ENCODE measurements around the gene SIGLEC9.
A peak's percentile ranks its signal among the peaks of the same experiment; 100 is the strongest.
"Not testable (repeated sequence)": the region's sequence is repeated elsewhere in the genome, so short reads cannot be mapped to it uniquely, and the experiment has no call there.

The SIGLEC9 gene

DNA sequence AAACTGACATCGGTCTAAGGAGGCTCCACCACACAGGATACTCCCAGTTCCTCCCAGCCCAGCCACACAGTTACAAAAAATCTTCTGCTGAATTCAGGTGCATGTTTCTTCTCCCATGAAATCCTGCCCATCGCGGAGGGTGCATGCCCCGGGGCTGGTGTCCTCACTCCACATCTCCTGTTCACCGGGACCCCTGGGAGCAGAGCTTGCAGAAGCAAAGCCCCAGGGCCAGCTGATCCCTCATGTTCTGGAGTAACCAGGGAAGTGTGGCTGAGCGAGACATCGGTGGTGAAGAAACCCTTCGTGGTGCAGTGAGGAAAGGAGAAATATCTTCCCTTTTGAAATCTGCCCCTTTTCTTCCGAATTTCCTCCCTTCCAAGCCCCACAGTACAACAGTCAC, 904 bp upstream of the SIGLEC9 start:
- DNase-seq = peak in 1 of 3 donors; percentile 49

DNA sequence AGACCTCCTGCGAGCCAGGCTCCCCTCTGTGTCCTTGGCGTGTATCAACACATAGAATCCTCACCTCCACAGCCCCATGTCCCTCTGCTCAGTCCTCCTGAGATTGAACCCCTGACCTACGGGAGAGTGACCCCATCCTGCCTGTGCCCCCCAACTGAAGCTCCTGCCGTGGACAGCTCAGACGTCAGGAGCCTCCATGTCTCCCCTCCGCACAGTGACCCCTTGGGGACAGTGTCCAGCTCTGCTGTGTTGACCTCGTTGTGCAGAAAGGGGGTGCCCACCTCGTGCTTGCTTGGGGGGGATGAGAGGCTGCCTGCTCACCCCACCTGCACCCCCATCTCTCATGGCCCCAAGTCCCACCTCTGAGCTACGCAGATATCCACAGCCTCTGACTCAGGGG, 490 bp upstream of the SIGLEC9 start:
- DNase-seq = no peak

DNA sequence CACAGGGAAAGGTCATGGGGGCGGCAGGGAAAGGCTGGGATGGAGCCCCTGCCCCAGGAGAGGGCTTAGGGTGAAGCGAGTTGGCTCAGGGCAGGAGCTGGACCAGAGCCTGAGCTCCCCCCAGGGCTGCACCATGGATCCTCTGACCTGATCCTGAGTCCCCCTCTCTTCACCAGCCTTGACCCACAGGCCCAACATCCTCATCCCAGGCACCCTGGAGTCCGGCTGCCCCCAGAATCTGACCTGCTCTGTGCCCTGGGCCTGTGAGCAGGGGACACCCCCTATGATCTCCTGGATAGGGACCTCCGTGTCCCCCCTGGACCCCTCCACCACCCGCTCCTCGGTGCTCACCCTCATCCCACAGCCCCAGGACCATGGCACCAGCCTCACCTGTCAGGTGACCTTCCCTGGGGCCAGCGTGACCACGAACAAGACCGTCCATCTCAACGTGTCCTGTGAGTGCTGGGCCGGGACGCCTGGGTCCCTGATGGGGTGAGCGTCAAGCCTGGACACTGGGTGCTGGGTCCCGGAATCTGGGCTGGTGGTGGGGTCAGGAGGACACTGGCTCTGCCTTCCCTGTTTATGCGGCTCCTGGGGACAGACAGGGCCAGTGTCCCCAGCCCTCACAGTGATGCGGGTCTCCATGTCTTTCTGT, 842 bp downstream of the SIGLEC9 start:
- DNase-seq = no peak

DNA sequence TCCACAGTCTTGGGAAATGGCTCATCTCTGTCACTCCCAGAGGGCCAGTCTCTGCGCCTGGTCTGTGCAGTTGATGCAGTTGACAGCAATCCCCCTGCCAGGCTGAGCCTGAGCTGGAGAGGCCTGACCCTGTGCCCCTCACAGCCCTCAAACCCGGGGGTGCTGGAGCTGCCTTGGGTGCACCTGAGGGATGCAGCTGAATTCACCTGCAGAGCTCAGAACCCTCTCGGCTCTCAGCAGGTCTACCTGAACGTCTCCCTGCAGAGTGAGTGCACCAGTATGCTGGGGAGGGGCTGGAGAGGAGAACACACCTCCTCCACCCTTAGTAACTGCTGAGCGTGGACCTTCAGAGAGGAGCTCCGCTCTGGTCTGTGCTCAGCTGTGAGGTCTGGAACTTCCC, 2.3 kb downstream of the SIGLEC9 start:
- no peak for DNase-seq

DNA sequence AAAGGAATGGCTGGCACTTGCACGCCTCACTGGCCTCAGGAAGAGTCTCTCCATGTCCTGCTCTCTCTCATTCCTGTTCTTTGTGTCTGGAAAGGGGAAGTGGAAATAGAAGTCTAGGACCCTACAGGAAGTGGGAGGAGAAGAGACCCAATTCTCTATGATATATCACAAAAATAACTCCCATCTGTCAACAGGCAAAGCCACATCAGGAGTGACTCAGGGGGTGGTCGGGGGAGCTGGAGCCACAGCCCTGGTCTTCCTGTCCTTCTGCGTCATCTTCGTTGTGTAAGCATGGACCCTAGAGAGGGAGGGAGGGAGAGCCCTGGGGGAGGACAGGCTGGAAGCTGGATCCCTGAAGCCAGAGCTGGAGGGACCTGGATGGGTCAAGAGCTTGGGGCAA, 3.0 kb downstream of the SIGLEC9 start:
- peak; percentile 87 to 96 (median 89) for DNase-seq

DNA sequence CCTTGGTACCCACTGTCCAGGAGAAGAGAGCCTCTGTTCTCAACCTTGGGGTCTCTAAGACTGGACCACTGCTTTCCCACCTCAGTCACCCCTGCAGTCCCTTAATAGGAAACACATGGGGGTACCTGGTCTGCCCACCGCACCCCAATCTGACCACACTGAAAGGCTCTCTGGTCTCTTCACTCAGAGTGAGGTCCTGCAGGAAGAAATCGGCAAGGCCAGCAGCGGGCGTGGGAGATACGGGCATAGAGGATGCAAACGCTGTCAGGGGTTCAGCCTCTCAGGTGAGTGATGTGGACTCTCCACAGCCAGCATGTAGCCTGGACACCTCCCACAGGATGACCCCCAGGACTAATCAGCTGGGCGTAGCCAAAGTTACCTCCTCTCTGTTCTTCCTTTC, 3.5 kb downstream of the SIGLEC9 start:
- DNase-seq = no peak

DNA sequence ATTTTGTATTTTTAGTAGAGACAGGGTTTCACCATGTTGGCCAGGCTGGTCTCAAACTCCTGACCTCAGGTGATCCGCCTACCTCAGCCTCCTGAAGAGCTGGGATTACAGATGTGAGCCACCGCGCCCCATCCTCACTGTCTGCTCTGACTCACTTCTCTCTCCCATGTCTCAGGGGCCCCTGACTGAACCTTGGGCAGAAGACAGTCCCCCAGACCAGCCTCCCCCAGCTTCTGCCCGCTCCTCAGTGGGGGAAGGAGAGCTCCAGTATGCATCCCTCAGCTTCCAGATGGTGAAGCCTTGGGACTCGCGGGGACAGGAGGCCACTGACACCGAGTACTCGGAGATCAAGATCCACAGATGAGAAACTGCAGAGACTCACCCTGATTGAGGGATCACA, 5.0 kb downstream of the SIGLEC9 start:
- no peak for DNase-seq

DNA sequence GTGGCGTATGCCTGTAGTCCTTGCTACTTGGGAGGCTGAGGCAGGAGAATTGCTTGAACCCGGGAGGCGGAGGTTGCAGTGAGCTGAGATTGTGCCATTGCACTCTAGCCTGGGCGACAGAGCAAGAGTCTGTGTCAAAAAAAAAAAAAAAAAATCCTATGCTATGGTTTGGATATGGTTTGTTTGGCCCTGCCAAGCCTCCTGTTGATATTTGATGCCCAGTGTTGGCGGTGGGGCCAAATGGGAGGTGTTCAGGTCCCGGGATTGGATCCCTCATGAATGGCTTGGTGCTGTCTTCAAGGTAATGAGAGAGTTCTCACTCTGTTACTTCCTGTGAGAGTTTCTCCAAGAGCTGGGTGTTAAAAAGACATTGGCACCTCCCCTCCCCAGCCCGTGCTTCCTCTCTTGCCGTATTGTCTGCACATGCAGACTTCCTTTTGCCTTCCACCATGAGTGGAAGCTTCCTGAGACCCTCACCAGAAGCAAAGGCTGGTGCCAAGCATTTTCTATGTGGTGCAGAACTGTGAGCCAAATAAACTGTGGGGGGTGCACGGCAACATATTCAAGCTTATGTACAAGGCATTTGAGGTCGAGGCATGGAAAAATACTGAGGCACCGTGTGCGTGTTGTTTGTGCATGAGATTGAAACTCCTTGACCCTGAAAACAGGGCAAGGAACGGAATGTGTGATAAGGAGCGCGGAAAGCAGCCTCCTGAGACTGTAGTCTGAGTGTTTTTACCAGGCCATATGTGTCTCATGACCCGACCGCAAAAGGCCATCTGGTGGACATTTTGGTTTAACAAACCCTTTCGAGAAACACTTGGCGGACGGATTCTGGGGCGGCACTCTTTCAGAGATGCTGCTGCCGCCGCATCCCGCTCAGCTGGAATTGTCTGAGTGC, 7.3 kb downstream of the SIGLEC9 start:
- DNase-seq = peak; percentile 72 to 82 (median 76)

DNA sequence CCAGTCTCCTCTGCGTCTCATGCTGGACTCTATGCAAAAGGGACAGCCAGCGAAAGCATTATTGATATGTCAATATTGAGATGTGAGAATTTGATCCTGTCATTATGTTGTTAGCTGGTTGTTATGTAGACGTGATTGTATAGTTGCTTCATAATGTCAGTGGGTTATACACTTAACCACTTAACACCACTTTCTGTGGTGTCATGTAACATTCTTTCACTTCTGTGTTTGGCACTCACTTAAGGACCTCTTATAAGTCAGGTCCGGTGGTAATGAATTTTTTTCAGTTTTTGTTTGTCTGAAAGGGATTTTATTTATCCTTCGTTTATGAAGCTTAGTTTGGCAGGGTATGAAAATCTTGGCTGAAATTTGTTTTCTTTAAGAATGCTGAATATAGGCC, 10.3 kb downstream of the SIGLEC9 start:
- DNase-seq = peak in 1 of 3 donors; percentile 44

DNA sequence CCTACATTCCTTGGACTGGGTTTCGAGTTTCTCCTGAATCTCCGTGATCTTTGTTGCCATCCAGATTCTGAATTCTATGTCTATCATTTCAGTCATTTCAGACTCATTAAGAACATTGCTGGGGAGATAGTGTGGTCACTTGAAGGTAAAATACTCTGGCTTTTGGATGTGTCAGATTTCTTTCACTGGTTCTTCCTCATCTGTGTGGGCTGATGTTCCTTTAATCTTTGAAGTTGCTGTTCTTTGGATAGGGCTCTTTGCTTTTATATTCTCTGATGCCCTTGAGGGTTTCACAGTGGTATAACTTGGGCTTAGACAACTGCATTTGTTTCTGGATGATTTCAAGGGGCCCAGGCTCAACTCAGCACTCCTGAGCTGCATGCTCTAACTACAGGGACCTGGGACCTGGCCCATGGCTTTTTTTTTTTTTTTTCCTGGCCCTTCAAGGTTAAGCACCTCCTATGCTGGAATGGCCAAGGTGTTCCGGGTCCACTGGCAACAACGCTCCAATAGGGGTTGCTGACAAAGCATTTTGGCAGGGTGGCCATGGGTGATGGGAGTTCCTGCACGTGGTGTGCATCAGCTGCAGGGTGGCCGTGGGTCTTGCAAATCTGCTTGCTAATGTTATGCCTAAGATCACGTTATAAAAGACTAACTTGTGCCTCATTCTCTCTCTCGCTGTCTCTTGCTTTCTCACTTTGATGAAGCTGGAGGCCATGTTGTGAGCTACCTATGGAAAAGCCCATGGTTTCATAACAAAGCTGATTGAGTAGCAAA, 11.5 kb downstream of the SIGLEC9 start:
- DNase-seq = peak in 2 of 3 donors; percentile 65 to 73

DNA sequence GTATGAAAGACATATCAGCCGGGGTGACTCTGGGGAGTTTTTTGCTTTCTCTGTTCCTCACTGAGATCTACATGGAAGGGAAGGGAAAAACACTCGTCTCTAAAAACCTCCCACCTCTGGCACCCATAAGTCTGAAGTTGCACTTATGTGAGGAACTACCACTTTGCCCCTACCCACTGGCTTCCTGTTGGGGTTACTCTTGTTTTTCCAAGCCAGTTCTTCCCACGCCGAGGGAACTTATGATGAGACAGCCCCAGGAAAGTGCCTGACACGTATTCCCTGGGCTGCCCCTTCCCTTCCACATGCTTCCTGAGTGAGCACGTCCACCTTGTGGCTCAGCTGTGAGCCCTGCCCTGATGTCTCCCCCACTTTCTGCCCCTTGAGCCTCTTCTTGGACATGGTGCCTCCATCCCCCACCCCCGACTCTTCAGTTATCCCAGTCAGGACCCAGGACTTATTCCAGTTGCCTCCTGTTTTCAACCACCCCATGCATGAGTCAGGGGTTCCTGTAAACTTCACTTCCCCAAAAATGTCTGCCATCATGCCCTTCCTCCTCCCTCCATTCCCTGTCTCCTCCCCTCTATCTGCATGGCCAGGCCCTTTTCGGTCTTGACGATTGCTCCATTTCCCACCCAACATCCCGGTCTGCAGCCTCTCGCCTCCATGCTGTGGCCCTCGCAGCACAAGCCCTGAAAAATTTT, 12.3 kb downstream of the SIGLEC9 start:
- peak; percentile 95 to 99 (median 96) for DNase-seq

DNA sequence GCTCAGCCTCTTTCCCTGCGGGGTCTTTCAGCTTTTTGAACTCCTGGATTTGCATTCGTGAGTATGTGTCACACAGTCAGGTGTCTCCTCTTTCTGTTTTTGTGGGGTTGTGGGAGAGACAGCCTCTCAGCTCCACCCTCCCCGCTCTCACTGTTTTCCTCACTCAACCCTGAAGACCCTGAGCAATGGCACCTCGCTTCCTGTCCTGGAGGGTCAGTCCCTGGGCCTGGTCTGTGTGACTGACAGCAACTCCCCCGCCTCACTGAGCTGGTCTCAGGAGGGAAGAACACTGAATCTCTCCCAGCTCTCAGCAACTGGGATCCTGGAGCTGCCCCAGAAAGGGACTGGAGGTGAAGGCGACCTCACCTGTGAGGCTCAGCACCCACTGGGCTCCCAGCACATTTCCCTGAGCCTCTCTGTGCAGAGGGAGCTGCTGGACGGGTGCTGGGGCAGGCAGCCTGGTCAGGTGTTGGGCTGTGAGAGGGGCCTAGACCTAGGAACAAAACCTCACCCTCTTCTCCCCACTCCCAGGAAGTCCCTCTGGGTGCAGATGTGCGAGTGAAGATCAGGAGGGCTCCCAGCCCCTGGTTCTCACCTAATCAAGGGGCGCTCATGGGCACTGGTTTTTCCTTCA, 13.2 kb downstream of the SIGLEC9 start:
- DNase-seq = peak in 1 of 3 donors; percentile 36

DNA sequence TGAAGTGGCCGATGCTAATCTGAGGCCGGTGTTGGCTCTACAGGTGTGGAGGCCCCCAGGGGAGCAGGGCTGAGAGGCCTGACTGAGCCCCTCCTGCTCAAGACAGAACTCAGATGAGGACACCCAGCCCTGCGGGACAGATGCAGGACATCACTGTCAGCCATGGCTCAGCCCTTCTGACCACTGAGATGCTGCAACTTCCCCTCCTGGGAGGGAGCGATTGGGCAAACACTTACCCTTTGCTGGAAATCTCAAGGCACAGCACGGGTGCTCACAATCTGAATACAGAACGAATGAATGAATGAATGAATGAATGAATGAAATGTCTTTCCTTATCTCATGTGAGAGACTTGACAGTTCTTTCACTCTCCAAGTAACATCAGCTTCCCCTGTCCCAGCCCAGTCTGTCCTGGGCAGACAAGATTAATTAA, 13.9 kb downstream of the SIGLEC9 start:
- peak; percentile 90 to 92 (median 90) for DNase-seq

DNA sequence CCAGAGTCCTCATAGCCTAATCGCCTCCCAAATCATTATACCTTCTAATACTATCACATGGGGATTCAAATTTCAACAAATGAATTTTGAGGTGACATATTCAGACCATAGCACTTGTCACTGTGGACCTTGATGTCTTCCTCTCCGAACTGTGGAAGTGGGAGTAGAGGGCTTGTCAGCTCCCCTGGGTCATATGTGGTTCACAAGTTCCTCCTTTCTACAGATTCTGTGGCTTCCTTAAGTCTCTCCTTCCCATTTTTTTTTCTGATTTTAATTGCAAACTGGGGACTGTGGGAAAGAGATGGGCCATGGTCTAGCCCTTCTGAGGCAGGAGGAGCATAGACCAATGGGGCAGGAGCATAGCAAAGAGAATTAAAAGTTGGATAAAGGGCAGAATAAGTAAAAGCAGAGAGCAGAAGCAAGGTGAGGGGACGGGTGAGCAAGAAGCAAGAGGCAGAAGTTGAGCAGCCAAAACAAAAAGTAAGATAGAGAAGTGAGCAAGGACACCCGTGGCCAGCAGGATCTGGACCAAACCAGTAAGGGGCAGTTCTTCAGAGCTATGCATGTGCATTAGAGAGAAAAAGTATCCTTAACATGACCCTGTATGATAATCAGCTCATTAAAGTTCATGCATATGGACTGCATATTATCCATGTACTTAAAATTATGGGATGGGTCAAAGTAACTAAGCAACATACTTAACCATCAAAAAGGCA, 14.8 kb downstream of the SIGLEC9 start:
- DNase-seq = peak; percentile 79 to 87 (median 79)

DNA sequence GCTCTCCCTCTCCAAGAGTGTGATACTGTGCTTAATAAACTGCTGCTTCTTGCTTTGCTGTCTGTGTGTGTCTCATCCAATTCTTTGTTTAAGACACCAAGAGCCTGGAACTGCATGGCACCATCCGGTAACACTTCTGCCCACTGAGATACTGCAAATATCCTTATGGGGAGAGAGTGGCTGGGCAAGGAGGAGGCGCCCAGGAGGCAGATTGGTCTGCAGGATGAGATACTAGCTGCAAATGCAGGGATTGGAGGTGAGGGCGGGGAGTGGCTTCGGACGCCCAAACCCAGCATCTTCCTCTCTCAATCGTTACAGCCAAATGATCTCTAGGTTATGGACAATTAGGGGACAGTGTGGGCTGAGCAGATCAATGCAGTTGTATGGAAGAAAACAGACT, 15.7 kb downstream of the SIGLEC9 start:
- DNase-seq = no peak

DNA sequence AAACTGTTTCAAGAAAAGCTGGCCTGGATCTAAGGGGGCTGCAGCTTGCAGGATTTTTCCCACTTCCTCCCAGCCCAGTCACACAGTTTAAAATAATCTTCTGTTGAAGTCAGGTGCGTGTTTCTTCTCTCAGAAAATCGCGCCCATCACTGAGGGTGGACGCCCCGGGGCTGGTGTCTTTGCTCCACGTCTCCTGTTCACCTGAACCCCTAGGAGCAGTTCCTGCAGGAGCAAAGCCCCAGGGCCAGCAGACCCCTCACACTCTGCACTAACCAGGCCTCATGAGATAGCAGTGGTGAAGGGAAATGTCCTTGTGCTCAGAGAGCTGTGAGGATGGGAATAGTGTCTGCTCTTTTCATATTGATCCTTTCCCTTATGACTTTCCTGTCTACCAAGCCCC, 16.5 kb downstream of the SIGLEC9 start:
- DNase-seq = no peak

DNA sequence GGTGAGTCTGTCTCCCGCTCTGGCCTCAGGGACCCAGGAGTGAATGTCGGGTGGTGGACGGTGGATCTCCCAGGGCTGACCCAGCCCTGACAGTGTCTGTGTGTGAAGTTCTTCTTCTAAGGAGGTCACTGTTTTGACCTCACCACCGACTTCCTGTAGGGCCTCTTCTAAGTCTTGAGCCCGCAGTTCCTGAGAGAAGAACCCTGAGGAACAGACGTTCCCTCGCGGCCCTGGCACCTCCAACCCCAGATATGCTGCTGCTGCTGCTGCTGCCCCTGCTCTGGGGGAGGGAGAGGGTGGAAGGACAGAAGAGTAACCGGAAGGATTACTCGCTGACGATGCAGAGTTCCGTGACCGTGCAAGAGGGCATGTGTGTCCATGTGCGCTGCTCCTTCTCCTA, 17.4 kb downstream of the SIGLEC9 start, which contains the start of gene SIGLEC7:
Gene SIGLEC7, plus strand, starts transcription at position 183 of the 400 bp plus-strand sequence. Its CDS starts 69 bp downstream, at position 252.
- DNase-seq = peak; percentile 51 to 62 (median 58)

DNA sequence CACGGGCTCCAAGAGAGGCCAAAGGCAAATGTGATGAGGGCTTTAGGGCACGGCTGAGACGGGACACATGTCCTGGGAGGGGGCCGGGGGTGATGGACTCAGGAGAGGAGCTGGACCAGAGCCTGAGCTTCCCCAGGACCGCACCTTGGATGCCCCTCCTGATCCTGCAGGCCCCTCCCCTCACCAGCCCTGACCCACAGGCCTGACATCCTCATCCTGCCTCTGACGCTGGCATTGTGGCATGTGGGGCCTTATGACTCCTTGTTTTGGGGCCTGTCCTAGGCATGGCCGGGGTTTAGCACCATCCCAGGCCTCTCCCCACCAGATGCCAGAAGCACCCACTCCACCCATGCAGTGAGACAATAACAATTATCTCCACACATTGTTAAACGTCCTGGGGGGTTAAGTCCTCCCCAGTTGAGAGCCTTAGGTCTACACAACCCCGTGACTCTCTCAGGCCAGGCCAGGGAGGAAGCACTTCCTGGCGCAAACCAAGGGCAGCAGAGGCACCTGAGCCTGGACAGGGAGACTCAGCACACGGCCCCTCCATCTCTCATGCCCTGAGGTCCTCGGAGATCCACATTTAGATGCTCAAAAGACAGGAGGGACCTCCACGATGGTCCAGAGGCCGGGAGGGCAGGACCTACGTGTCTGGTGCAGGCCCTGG, 18.2 kb downstream of the SIGLEC9 start:
- not testable (repeated sequence) for DNase-seq

DNA sequence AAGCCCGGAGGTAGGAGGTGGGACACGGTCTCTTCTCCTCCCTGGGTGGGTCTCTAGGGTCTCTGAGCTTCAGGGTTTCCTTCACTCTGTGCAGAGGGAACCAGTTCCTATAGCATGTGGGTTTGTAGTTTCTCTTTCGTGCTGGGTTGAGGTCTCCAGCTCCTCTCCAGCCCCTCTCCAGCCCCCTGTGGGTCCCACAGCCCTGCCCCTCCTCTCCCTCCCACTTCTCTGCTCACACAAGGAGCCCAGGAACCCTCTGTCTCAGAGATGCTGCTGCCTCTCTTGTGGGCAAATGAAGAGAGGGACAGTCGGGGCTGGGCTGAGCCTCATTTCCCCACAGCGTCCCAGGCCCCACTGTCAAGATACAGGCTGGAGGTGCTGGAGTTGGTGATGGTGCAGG, 18.8 kb downstream of the SIGLEC9 start:
- DNase-seq = no peak

DNA sequence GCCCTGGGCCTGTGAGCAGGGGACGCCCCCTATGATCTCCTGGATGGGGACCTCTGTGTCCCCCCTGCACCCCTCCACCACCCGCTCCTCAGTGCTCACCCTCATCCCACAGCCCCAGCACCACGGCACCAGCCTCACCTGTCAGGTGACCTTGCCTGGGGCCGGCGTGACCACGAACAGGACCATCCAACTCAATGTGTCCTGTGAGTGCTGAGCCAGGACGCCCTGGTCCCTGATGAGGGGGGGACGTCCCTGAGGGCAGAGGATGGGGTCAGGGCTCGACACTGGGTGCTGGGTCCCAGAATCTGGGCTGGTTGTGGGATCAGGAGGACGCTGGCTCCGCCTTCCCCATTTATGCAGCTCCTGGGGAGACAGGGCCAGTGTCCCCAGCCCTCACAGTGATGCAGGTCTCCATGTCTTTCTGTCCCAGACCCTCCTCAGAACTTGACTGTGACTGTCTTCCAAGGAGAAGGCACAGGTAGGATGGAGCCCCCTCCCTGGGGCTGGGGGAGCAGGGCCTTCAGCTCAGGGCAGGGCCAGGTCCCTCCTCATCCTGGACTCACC, 19.9 kb downstream of the SIGLEC9 start:
- no peak for DNase-seq

Data from suppressor macrophage treated with lipopolysaccharide for 1 hour (primary cell).